ENCODE results near the gene FBP2.

Gene FBP2

DNA sequence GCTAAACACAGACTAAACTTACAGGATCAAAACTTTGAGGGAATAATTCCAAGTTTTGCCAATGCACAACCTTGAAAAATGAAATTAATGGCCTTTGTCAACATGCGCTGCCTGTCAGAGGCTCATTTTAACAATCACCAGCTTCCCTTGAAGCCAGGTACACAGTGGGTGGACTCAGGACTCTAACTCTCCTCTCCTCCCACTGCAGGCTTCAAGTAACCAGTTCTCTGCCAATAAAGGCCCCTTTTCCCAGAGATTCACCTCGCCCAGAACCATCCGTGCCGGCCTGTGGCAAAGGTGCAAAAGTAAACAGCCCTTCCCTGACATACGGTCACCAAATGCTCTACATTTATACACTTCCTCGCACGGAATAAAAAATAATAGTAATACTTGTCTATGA lies 18.4 kb upstream of the FBP2 start:
- no peaks in the 10 kb centered on the region for H3K36me3 ChIP-seq
- no peak overlapping the region for H3K4me3 ChIP-seq (ENCODE audit: low read depth, low read length)
- DNase-seq = no peak
- no peaks in the 10 kb centered on the region for H3K27me3 ChIP-seq (ENCODE audit: insufficient read depth, low read depth, severe bottlenecking)
- H3K27ac ChIP-seq = no peak overlapping the region
- TF ChIP-seq, protein P1, sequence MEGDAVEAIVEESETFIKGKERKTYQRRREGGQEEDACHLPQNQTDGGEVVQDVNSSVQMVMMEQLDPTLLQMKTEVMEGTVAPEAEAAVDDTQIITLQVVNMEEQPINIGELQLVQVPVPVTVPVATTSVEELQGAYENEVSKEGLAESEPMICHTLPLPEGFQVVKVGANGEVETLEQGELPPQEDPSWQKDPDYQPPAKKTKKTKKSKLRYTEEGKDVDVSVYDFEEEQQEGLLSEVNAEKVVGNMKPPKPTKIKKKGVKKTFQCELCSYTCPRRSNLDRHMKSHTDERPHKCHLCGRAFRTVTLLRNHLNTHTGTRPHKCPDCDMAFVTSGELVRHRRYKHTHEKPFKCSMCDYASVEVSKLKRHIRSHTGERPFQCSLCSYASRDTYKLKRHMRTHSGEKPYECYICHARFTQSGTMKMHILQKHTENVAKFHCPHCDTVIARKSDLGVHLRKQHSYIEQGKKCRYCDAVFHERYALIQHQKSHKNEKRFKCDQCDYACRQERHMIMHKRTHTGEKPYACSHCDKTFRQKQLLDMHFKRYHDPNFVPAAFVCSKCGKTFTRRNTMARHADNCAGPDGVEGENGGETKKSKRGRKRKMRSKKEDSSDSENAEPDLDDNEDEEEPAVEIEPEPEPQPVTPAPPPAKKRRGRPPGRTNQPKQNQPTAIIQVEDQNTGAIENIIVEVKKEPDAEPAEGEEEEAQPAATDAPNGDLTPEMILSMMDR (IDR thresholded peaks at IDR 0.05; ENCODE audit: low read depth, low read length) = no peak
- no peaks in the 10 kb centered on the region for H3K9me3 ChIP-seq (ENCODE audit: severe bottlenecking)

DNA sequence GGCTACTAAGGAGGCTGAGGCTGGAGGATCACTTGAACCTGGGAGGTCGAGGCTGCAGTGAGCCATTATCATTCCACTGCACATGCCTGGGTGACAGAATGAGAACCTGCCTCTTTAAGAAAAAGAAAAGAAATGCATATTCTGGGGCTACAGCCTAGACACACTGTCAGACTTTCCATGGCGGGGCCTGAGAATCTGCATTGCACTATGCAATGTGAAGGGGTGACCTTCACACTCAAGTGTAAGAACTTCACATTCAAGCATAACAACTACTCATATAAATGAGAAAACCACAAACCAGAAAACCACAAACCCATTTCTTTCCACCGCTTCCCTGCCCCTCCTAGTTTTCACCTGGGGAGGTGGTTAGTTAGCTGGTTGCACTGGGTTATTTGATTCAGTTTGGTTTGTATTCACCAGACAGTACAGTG lies 18.0 kb upstream of the FBP2 start:
- no peaks in the 10 kb centered on the region for H3K36me3 ChIP-seq
- TF ChIP-seq, protein P1 (IDR thresholded peaks at IDR 0.05; ENCODE audit: low read depth, low read length) = no peak
- no peak for DNase-seq

DNA sequence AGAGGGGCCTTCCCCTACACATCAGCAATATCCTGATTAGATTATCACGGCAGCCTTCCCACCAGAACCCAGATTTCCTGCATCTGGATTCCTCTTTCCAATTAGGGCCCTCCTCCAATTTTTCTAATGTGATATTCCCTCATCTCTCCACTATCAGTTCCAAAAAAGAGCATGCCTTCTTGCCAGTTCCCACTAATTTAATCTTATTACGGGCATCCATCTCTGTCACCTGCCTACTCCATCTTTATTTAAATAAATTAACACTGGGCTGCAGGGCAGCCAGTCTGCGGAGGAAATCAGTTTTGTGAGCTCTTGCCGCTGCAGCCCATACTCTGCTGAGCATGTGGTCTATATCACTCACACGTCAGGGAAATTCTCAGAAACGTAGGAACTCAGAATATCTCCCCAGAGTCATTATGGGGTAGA lies 16.6 kb upstream of the FBP2 start:
- no peaks in the 10 kb centered on the region for H3K36me3 ChIP-seq
- TF ChIP-seq, protein P1 (IDR thresholded peaks at IDR 0.05; ENCODE audit: low read depth, low read length) = no peak
- DNase-seq = no peak
- H3K4me3 ChIP-seq (ENCODE audit: low read depth, low read length) = no peak overlapping the region
- H3K27ac ChIP-seq = no peak overlapping the region
- no peaks in the 10 kb centered on the region for H3K9me3 ChIP-seq (ENCODE audit: severe bottlenecking)
- H3K27me3 ChIP-seq (ENCODE audit: insufficient read depth, low read depth, severe bottlenecking) = no peaks in the 10 kb centered on the region

More for the DNA sequence above, 18.0 kb upstream of the FBP2 start:
- Histone ChIP-seq H3K27me3 (ENCODE audit: insufficient read depth, low read depth, severe bottlenecking) (no peaks in the 10 kb centered on the region), H3K9me3 (ENCODE audit: severe bottlenecking) (no peaks in the 10 kb centered on the region), H3K27ac (no peak overlapping the region), H3K4me3 (ENCODE audit: low read depth, low read length) (no peak overlapping the region)

DNA sequence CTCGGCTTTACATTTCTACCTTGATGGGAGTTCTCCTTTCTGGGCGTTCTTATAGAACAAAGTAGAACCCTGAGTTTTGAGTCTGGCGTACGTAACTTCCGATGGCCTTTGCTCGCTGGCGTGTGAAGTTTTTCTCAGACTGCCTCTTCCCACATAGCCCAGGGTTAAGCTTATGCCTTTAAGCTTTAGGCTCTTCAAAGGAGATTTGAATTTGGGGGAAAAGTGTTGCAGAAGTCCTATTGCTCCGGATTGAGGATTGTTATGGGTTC lies 13.7 kb upstream of the FBP2 start:
- H3K27me3 ChIP-seq (ENCODE audit: insufficient read depth, low read depth, severe bottlenecking) = no peaks in the 10 kb centered on the region
- H3K4me3 ChIP-seq (ENCODE audit: low read depth, low read length) = no peak overlapping the region
- no peaks in the 10 kb centered on the region for H3K9me3 ChIP-seq (ENCODE audit: severe bottlenecking)
- DNase-seq = no peak
- no peak overlapping the region for H3K27ac ChIP-seq
- no peaks in the 10 kb centered on the region for H3K36me3 ChIP-seq
- TF ChIP-seq, protein P1 (IDR thresholded peaks at IDR 0.05; ENCODE audit: low read depth, low read length) = no peak

DNA sequence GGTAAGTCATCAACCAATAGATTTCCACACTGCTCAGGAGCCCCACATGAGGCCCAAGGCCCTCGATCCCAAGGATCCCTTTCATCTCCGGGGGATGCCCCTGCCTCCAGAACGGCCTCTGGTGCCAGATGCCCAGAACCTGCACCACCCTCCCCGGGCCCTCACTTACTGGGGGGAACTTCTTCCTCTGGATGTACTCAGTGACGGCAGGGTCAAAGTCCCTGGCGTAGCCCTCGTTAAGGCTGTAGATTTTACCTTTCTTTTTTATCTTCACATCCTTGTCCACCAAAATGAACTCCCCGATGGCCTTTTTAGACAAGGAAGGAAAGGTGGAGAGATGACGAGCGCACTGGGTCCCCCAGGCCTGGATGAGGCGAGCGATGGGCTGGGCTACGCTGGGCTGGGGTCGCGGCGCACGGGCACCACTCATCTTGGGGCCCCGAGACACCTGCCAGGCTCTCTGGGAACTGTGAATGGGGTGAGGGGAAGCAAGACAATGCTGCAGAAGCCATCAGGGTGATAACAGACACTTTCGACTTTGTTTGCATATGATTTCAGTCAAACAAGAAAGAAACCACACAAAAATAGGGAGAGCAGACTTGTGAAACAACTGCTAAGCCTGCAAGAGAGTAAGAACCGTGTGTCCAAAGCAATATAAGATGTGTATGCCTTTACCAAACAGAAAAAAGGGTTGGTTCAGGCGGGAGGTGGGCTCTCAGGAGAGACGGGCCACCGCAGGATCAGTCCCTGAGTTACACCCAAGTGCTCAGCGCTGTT lies 13.2 kb upstream of the FBP2 start:
- H3K36me3 ChIP-seq = no peaks in the 10 kb centered on the region
- no peak overlapping the region for H3K4me3 ChIP-seq (ENCODE audit: low read depth, low read length)
- TF ChIP-seq, protein P1 (IDR thresholded peaks at IDR 0.05; ENCODE audit: low read depth, low read length) = no peak
- no peak for DNase-seq
- no peaks in the 10 kb centered on the region for H3K27me3 ChIP-seq (ENCODE audit: insufficient read depth, low read depth, severe bottlenecking)
- no peaks in the 10 kb centered on the region for H3K9me3 ChIP-seq (ENCODE audit: severe bottlenecking)
- no peak overlapping the region for H3K27ac ChIP-seq
